ENCODE results near the gene TMX1.
"Not testable (repeated sequence)": the region's sequence is repeated elsewhere in the genome, so short reads cannot be mapped to it uniquely, and the experiment has no call there.

Gene TMX1

DNA sequence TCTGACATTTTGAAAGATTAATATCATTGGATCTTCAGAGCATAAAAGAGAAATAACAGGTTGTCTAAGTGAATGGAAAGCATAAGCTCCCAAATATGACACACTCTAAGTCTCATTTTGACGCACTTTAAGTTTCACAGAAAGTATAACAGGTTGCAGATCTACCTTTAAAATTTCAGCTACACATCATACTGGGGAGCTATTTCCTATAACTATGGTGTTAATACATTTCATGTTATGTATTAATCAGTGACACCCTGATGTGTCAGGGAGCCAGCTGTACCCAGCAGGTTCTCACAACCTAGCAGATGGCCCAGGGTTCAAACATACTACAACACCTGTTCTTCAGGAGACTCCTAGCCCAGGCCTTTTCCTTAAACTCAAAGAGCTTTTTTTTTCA, 31.1 kb upstream of the TMX1 start:
- no peak for TF ChIP-seq CTCF (IDR thresholded peaks at IDR 0.05; ENCODE audit: low read depth, low read length)
- no peak for DNase-seq (ENCODE audit: extremely low read depth, low read depth)

GRCh38 chr14:51209457-51209856, 30.6 kb upstream of the TMX1 start:
- no peak for TF ChIP-seq CTCF (IDR thresholded peaks at IDR 0.05; ENCODE audit: low read depth, low read length)
- no peak for DNase-seq (ENCODE audit: extremely low read depth, low read depth)

- no peak for TF ChIP-seq CTCF (IDR thresholded peaks at IDR 0.05; ENCODE audit: low read depth, low read length)
- DNase-seq (ENCODE audit: extremely low read depth, low read depth), result no peak
Measured at GRCh38 chr14:51210594-51210993, 29.5 kb upstream of the TMX1 start.

DNA sequence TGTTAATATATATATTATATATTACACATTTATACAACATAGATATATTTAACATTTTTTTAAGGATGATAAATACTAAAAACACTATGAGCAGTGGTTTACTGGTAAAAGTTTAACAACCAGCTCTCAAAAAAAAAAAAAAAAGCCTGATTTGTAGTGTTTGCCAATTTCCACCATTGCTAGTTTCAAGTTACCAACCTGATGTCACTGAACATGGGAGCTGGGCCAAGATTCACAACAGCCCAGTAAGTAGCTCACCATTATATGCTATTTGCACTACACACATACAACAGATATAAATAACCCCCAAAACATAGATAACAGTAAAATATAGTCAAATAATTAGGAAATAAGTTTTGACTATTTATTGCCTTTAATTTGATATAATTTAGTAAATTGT, 28.9 kb upstream of the TMX1 start:
- DNase-seq (ENCODE audit: extremely low read depth, low read depth), result no peak

DNA sequence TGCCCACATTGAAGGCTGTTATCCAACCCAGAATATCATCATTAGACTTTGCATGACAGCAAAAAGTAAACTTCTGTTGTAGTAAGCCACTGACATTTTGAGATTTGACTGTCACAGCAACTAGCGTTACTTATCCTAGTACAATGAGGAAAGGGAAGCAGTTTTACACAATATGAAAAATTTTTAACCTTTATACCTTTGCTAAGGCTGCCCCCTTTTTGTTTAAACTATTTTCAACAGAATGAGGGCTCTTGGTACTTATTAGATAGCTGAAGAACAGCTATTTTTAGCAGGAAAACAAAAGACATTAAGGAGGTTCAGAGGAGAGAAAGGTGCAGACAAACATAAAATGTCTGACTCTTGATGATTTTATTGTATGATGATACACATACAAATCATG, 23.4 kb upstream of the TMX1 start:
- no peak for TF ChIP-seq CTCF (IDR thresholded peaks at IDR 0.05; ENCODE audit: low read depth, low read length)
- DNase-seq (ENCODE audit: extremely low read depth, low read depth), result no peak

More for the DNA sequence above, 28.9 kb upstream of the TMX1 start:
- TF ChIP-seq CTCF (IDR thresholded peaks at IDR 0.05; ENCODE audit: low read depth, low read length), result no peak

DNA sequence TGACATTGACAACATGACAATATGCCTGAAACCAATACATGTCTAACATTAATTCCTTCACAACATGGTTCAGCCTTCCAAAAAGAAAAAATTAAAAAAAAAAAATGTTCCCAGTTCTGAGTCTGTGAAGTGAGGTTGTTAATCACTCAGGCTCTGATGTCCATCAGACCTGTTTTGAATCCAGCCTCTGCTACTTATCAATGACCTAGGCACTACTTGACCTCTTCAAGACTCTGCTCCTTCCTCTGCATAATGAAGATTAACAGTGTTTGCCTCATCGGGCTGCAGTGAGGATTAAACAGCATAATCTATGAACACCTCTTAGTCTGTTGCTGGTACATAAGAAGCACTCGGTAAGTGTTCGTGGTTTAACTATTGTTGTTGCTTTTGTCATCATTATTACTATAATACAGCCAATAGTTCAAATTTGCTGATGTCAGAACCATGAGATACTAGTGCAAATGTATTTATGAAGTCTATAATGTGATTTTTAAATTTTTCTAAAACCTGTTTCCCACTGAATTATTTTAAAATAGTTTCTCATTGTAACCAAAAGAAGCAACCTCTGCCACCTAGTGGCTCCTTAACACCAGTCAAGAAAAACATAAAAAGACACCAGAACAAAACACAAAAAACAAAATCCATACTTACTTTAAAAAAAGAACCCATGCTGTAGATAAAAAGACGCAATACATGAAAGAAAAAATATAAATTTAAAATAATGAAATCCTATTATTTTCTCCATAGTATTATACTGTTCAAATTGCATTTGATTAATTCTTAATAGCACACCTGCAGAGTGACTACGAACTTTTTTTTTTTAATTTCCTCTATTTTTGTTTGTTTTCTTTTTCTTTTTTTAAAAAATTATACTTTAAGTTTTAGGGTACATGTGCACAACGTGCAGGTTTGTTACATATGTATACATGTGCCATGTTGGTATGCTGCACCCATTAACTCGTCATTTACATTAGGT, 20.3 kb upstream of the TMX1 start:
- no peak for DNase-seq (ENCODE audit: extremely low read depth, low read depth)
- TF ChIP-seq CTCF (IDR thresholded peaks at IDR 0.05; ENCODE audit: low read depth, low read length), result peak; percentile 71

DNA sequence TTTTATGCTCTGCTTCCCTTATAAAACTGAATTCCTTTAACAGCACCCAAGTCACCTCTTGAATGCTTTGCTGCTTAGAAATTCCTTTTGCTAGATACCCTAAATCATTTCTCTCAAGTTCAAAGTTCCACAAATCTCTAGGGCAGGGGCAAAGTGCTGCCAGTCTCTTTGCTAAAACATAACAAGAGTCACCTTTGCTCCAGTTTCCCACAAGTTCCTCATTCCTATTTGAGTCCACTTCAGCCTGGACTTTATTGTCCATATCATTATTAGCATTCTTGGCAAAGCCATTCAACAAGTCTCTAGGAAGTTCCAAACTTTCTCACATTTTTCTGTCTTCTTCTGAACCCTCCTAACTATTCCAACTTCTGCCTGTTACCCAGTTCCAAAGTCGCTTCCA, 16.6 kb upstream of the TMX1 start:
- not testable (repeated sequence) for DNase-seq (ENCODE audit: extremely low read depth, low read depth)

DNA sequence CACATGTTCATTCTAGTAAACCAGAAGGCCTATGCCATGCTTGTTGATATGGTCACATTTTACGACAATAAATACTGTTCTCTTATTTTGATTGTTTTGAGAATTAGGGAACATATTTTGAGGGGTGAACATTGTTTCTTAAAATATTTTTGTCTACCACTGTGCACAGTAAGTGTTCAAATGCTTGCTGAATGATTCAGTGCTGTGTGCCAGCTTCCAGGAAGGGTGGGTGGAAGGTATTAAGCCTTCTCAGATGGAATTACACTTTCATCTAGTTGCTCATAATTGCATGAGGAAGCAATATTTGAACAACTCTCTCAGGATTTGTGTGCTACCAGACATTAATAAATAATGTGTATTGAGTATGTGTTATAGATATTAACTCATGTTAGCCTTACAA, 15.5 kb upstream of the TMX1 start:
- DNase-seq (ENCODE audit: extremely low read depth, low read depth), result no peak
- no peak for TF ChIP-seq CTCF (IDR thresholded peaks at IDR 0.05; ENCODE audit: low read depth, low read length)

All from AG09319 (cell line).